T1000 (cell line): ENCODE data around the gene SLC26A1.
A peak's percentile ranks its signal among the peaks of the same experiment; 100 is the strongest.

Source experiments
- DNase-seq: peaks from one replicate; lab custom pipeline; 2025; ENCODE audit warnings: mixed read lengths; lab: John Stamatoyannopoulos, UW

SLC26A1 gene

GRCh38 chr4:1014291-1015167 lies 21.3 kb upstream of the SLC26A1 start:
- no peak for DNase-seq

GRCh38 chr4:1013225-1014073 lies 20.2 kb upstream of the SLC26A1 start:
- DNase-seq = no peak

DNA sequence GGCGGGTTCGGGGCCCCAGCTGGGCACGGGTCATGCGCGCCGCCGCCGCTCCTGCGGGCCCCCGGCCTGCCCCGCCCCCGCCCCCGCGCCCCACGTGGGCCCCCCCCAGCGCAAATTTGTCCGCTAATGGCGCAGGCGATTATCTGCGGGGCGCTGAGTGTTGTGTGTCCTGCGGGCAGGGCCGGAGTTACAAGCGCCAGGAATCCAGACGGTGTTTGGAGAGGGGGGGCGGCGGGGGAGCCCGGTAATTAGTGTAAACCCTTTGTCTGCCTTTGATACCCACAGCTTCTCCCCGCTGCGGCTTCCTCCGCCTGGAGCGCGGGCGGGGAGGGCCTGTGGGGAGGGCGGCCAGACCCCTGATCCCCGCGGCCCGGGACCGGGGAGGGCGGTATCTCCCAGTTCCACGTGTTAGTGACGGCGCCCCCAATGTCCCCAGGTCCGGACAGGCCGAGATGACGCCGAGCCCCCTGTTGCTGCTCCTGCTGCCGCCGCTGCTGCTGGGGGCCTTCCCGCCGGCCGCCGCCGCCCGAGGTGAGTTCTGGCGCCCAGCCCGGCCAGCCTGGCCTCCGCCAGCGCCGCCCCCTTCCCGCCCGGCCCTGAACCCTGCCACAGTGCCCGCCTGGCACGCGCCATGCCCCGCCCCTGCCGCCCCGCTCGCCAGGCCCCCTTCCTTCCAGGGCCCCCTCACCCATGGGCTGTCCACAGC lies 19.0 kb upstream of the SLC26A1 start:
- peak; percentile 23 for DNase-seq

DNA sequence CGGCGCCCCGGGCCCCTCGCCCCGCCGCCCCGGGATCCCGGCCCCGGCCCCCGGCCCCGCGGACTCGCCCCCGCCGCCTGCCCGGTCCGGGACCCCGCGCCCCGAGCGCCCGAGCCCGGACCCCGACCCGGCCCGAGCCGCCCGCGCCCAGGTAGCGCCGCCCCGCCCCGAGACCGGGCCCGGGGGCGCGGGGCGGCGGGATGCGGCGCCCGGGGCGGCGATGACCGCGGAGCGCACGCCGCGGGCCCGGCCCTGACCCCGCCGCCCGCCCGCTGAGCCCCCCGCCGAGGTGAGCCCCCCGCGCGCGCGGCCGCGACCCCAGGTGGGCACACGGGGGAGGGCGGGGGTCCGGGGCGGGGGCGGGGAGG lies 18.4 kb upstream of the SLC26A1 start:
- no peak for DNase-seq

GRCh38 chr4:1011022-1011665 lies 17.9 kb upstream of the SLC26A1 start, which contains the start of gene FGFRL1:
TSS of gene FGFRL1 (plus strand) at chr4:1011626. CDS start at chr4:1012486, 860 bp downstream.
- DNase-seq = peak; percentile 87

DNA sequence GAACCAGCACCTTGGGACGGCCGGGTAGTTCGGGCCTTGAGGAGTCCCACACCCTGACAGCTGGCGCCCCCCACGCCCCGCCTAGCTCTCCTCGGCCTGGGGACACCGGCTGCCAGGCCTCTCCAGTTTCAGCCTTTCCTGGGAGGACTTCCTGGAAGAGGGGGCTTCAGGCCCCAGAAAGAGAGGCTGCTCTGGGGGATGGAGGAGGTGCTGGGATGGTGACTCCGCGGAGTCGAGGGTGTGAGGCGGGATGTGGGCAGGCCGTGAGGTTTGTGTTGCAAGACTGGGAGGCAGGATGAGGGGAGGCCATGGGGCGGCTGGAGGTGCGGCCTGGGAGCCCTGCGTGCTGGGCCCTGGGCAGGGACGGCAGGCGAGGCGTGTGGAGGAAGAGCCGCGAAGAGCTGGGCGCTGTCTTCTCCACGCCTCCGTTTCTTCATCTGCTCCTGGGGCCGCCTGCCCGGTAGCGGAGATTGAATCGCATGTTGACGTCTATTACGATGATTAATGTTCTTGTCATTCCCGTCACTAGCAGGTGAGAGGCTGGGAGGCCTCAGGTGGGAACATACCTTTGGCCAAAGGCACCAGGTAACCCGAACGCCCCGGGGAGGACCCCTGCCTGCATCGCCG lies 17.3 kb upstream of the SLC26A1 start:
- DNase-seq = no peak

GRCh38 chr4:1009542-1010394 lies 16.6 kb upstream of the SLC26A1 start:
- DNase-seq = peak; percentile 49

GRCh38 chr4:1008840-1009541 lies 15.8 kb upstream of the SLC26A1 start:
- DNase-seq = no peak

- DNase-seq = no peak
Measured at GRCh38 chr4:1006856-1007255, 13.7 kb upstream of the SLC26A1 start.

DNA sequence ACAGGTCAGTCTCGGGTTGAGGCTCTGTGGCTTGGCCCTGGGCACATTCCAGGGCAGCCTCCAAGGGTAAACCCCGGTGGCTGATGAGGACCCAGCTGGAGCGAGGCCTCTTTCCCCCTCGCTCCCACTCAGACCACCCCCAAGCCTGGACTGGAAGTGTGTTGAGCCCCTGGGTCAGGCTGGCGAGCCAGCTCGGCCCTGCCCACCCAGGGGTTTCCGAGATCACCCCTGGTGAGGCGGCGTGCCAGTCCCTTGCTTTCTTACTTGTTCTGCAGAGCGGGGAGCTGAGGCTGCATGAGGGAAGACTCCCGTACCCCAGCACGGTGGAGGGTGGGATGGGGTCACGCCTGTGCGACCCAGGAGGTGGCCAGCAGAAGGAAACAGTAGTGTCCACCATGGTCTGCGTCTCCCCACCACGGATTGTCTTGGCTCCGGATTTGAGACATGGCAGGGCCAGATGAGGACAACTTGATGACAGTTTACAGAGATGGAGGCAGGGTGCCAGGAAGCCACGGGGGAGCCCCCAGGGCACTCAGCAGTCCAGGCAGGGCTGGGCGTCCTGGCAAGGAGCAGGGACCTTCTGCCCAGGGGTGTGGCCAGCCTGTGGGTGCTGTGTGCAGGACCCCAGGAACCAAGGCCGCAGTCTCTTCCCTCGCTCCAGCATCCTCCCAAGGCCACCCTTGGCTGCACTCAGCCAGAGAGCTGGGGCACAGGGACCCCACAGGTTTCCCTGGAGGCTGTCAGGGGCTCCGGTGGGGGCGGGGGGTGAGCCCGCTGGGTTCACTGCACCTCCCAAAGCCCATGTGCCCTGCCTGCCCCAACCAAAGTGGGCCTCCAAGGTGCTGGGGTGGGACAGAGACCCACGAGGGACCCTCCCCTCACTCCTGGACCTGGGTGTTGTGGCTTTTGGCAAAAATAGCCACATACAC lies 11.6 kb upstream of the SLC26A1 start:
- DNase-seq = no peak

- no peak for DNase-seq
Measured at GRCh38 chr4:1004071-1004418, 10.8 kb upstream of the SLC26A1 start.

- no peak for DNase-seq
Measured at GRCh38 chr4:1003271-1004070, 10.3 kb upstream of the SLC26A1 start.

DNA sequence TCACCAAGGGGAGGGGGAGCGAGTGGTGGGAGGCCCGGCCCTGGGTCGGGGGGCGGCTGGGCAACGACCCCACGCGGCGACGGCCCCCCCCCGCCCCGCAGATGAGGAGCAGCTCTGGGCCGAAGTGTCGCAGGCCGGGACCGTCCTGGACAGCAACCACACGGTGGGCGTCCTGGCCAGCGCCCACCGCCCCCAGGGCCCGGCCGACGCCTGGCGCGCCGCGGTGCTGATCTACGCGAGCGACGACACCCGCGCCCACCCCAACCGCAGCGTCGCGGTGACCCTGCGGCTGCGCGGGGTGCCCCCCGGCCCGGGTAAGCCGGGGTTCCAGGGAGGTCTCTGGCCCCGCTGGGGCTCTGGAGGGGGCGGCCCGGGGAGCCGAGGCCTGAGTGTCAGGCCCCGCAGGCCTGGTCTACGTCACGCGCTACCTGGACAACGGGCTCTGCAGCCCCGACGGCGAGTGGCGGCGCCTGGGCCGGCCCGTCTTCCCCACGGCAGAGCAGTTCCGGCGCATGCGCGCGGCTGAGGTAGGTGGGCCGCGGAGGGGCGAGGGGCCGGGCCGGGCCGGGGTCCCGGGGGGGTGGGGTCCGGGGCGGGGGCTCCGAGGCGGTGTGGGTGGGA lies 9.5 kb upstream of the SLC26A1 start:
- DNase-seq = no peak

- no peak for DNase-seq
Measured at GRCh38 chr4:1002131-1002630, 9.0 kb upstream of the SLC26A1 start.

DNA sequence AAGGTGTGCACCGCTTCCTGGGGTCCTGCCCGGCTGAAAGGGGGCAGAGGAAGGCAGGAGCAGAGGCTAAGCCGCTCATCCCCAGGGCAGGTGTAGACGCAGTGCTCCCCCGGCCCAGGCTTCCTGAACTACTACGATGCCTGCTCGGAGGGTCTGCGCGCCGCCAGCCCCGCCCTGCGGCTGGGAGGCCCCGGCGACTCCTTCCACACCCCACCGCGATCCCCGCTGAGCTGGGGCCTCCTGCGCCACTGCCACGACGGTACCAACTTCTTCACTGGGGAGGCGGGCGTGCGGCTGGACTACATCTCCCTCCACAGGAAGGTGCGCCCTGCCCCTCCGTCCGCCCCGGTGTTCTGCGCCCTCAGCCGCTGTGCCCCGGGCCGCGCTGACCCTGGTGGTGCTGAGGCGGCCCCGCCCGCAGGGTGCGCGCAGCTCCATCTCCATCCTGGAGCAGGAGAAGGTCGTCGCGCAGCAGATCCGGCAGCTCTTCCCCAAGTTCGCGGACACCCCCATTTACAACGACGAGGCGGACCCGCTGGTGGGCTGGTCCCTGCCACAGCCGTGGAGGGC lies 8.4 kb upstream of the SLC26A1 start:
- no peak for DNase-seq

DNA sequence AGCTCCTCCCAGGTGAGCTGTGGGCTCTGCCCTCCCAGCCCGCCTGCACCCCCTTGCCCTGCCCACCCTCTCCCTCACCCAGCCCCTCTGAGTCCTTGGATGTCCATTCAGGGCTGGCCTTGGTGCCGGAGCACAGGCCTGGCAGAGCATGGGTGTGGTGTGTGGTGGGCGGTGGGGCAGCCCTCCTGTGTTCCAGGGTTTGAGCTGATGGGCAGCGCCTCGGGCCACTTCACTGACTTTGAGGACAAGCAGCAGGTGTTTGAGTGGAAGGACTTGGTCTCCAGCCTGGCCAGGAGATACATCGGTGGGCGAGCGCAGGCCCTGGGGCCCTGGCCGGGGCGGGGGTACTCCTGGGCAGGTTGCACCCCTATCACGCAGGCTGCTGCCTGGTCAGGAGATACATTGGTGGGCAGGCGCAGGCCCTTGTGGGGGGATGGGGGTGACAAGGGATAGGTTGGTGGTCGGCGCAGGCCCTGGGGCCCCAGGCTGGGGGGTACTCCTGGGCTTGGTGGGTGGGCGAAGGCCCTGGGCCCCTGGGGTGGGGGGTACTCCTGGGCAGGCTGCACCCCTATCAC lies 7.6 kb upstream of the SLC26A1 start:
- no peak for DNase-seq
